K562 (cell line): ENCODE data around the gene TMEM164. TPM values are rescaled to one million over a fixed set of nuclear protein-coding genes. Genes with fewer than 3 reads are reported as not detected.
A peak's percentile ranks its signal among the peaks of the same experiment; 100 is the strongest.

Experiments
- ATAC-seq: fragments of 200-7000 bp; cut with Tn5 transposase; 3 replicates; pipeline ENCODE4 v1.9.1; 2020; ENCODE audit warnings: moderate library complexity
- BruUV-seq: library from RNA; stranded (reverse); fragments of 400-500 nt; replicated peaks from 2 replicates; lab custom pipeline; 2021; lab: Mats Ljungman, UMichigan
- CTCF ChIA-PET: fragments of 300-600 bp; formaldehyde crosslinking; extraction: SDS; loops from one replicate; lab custom pipeline; 2021; ENCODE audit warnings: low intra/inter-chr PET ratio; lab: Yijun Ruan, JAX
- POLR2A ChIA-PET: fragments of 300-600, 350-650 bp; sonication (Branson Sonifier 250); formaldehyde crosslinking; extraction: SDS; loops from one replicate; lab custom pipeline; 2021; ENCODE audit warnings: antibody characterized with exemption, inconsistent platforms; lab: Yijun Ruan, JAX
- DNase-seq, 4 experiments: peaks; one replicate each; pipeline versions ENCODE4 v3.0.0 to v3.0.0-alpha.2; 2011 to 2018; ENCODE audit warnings: low spot score in 3 of 4, mixed read lengths in 3 of 4; ENCODE audit errors: extremely low read depth in 1 of 4
- FAIRE-seq: peaks from 2 replicates; lab custom pipeline; 2011; peaks lifted over from hg19 to GRCh38; lab: Jason Lieb, UNC
- H2AFZ ChIP-seq: 2 replicates; pipeline ENCODE4 v1.6.0; 2011; ENCODE audit warnings: low read depth, low read length, control low read depth, inconsistent platforms
- H3K27ac ChIP-seq: fragments of 200-600 bp; 3 replicates; pipeline ENCODE4 v1.8.0; 2011; ENCODE audit warnings: low read depth, mild to moderate bottlenecking, control low read depth, inconsistent platforms, low read length, moderate library complexity, mixed read lengths; ENCODE audit errors: extremely low read depth
- H3K27me3 ChIP-seq, 2 experiments: fragments of 300-600 bp in 1 of 2; 2 replicates in 1 of 2; 3 replicates in 1 of 2; pipeline versions ENCODE4 v1.6.0 to v1.8.0; 2011; ENCODE audit warnings: inconsistent platforms in 2 of 2, low read length in 2 of 2, mild to moderate bottlenecking in 1 of 2, mixed read lengths in 1 of 2, moderate library complexity in 1 of 2; ENCODE audit not compliant: control insufficient read depth in 2 of 2, insufficient read depth in 2 of 2
- H3K36me3 ChIP-seq: fragments of 300-600 bp; 3 replicates; pipeline ENCODE4 v1.8.0; 2011; ENCODE audit warnings: mild to moderate bottlenecking, low read length, inconsistent platforms; ENCODE audit not compliant: control insufficient read depth, insufficient read depth
- H3K4me1 ChIP-seq, 2 experiments: fragments of 200-600 bp in 1 of 2; replicated peaks in 1 of 2; 2 replicates in 1 of 2; 3 replicates in 1 of 2; pipeline versions ENCODE4 v1.5.1 to v1.8.0; 2011; ENCODE audit warnings: inconsistent platforms in 2 of 2, low read length in 2 of 2, mild to moderate bottlenecking in 1 of 2, mixed read lengths in 1 of 2, moderate library complexity in 1 of 2; ENCODE audit not compliant: control insufficient read depth in 2 of 2, insufficient read depth in 2 of 2
- H3K4me2 ChIP-seq: 2 replicates; pipeline ENCODE4 v1.6.1; 2011; ENCODE audit warnings: low read length, control low read depth, inconsistent platforms, mixed read lengths; ENCODE audit not compliant: insufficient read depth
- H3K4me3 ChIP-seq: fragments of 200-600 bp; sonication (generic), shearing (Covaris generic); 2 replicates; pipeline ENCODE4 v1.5.1; 2016; ENCODE audit warnings: control low read depth, inconsistent platforms
- H3K79me2 ChIP-seq: fragments of 200-600 bp; 3 replicates; pipeline ENCODE4 v1.8.0; 2011; ENCODE audit warnings: low read length, inconsistent platforms; ENCODE audit not compliant: control insufficient read depth, insufficient read depth
- H3K9ac ChIP-seq, 2 experiments: 2 replicates each; pipeline versions ENCODE4 v1.6.0 to v1.6.1; 2011; ENCODE audit warnings: low read depth in 2 of 2, low read length in 2 of 2, control low read depth in 1 of 2, inconsistent platforms in 1 of 2, mild to moderate bottlenecking in 1 of 2, mixed read lengths in 1 of 2; ENCODE audit not compliant: insufficient read depth in 1 of 2
- H3K9me1 ChIP-seq: one replicate; pipeline ENCODE4 v1.6.0; 2011; ENCODE audit warnings: inconsistent platforms, mild to moderate bottlenecking, low read length, moderate library complexity; ENCODE audit not compliant: control insufficient read depth, insufficient read depth
- H3K9me3 ChIP-seq: replicated peaks from 2 replicates; pipeline ENCODE4 v1.5.1; 2011; ENCODE audit warnings: low read depth, low read length, inconsistent platforms; ENCODE audit not compliant: control insufficient read depth, insufficient read depth
- H4K20me1 ChIP-seq: replicated peaks from 2 replicates; pipeline ENCODE4 v1.6.1; 2011; ENCODE audit warnings: low read length, inconsistent platforms, mixed read lengths; ENCODE audit not compliant: control insufficient read depth, insufficient read depth
- CREB1 ChIP-seq, 2 experiments: sonication (generic) in 1 of 2; formaldehyde crosslinking in 1 of 2; IDR thresholded peaks; 2 replicates each; pipeline versions ENCODE4 v1.6.1 to v1.8.0; 2012 to 2022; ENCODE audit warnings: inconsistent platforms in 1 of 2, mild to moderate bottlenecking in 1 of 2, missing genetic modification reagents in 1 of 2, moderate library complexity in 1 of 2
- DACH1 ChIP-seq: fragments of 450-650 bp; IDR thresholded peaks from 2 replicates; pipeline ENCODE4 v1.6.1; 2018; ENCODE audit not compliant: partially characterized antibody
- IRF2 ChIP-seq: sonication (generic); formaldehyde crosslinking; IDR thresholded peaks from 2 replicates; pipeline ENCODE4 v1.8.1; 2022; ENCODE audit warnings: mild to moderate bottlenecking, missing genetic modification reagents
- LEF1 ChIP-seq: fragments of 450-650 bp; IDR thresholded peaks from 2 replicates; pipeline ENCODE4 v1.6.1; 2016; ENCODE audit warnings: mild to moderate bottlenecking
- NELFE ChIP-seq: IDR thresholded peaks from 2 replicates; pipeline ENCODE4 v1.6.1; 2011; ENCODE audit warnings: mild to moderate bottlenecking; ENCODE audit not compliant: insufficient read depth, insufficient read length
- OTX1 ChIP-seq: fragments of 450-650 bp; formaldehyde crosslinking; IDR thresholded peaks from 2 replicates; pipeline ENCODE4 v1.4.0; 2022; ENCODE audit warnings: mild to moderate bottlenecking
- RBM17 ChIP-seq: fragments of 200-400 bp; formaldehyde crosslinking; IDR thresholded peaks from 2 replicates; pipeline ENCODE4 v1.6.1; 2017; ENCODE audit warnings: low read depth, mild to moderate bottlenecking, low read length, borderline replicate concordance
- RBM25 ChIP-seq: fragments of 200-400 bp; formaldehyde crosslinking; IDR thresholded peaks from 2 replicates; pipeline ENCODE4 v1.6.1; 2018; ENCODE audit warnings: low read length, low read depth, moderate library complexity; ENCODE audit not compliant: severe bottlenecking
- ZNF175 ChIP-seq: fragments of 200-800 bp; sonication (Bioruptor generic); IDR thresholded peaks from 2 replicates; pipeline ENCODE4 v1.6.1; 2016; ENCODE audit warnings: low read depth, mild to moderate bottlenecking, missing genetic modification characterization, missing compliant biosample characterization
- ZNF507 ChIP-seq: conservative IDR thresholded peaks from 2 replicates; pipeline ENCODE4 v1.6.1; 2017; ENCODE audit warnings: missing genetic modification characterization, missing compliant biosample characterization
- ZNF592 ChIP-seq: fragments of 450-650 bp; IDR thresholded peaks from 2 replicates; pipeline ENCODE4 v1.6.1; 2017; ENCODE audit warnings: antibody characterized with exemption, mild to moderate bottlenecking
- WGBS: fragments of 100-300 bp; shearing (Covaris generic); methylation state at CpG from one replicate; pipeline ENCODE4 v1.1.6; 2016; ENCODE audit warnings: low coverage, mixed read lengths; ENCODE audit not compliant: insufficient coverage; ENCODE audit errors: missing lambda C conversion rate; 5-methylcytosine and 5-hydroxymethylcytosine counted together
- in situ Hi-C: fragments of 300-500 bp; cut with MboI; formaldehyde crosslinking; loops from 4 replicates; pipeline ENCODE4 v1.15.0; 2018; ENCODE audit warnings: inconsistent platforms, mixed read lengths
- intact Hi-C: fragments of 100-400 bp; cut with micrococcal nuclease; formaldehyde crosslinking; loops from 2 replicates; pipeline ENCODE4 v1.14.2; 2022
- polyA plus RNA-seq, 8 experiments: library from polyadenylated mRNA; depleted of rRNA in 4 of 8; stranded (reverse) in 5 of 8; unstranded in 3 of 8; fragments of >200 nt; fragmentation: Nextera tagmentation in 2 of 8; fragmentation: Illumina TruSeq in 1 of 8; extraction: Ambion mirVana in 2 of 8; extraction: Trizol in 1 of 8; gene quantifications; 2 replicates each; pipeline versions ENCODE4 v1.2.1 to v1.2.3, GENCODE V29; 2011 to 2014; ENCODE audit warnings: inconsistent platforms in 1 of 8, missing spikeins in 1 of 8
- total RNA-seq, 7 experiments: library from RNA; depleted of rRNA in 6 of 7; stranded (reverse); fragments of >200 nt in 6 of 7; fragmentation: Illumina TruSeq in 2 of 7; extraction: Trizol in 2 of 7; gene quantifications; 2 replicates each; pipeline versions ENCODE4 v1.2.1 to v1.2.3, GENCODE V29; 2011 to 2021; ENCODE audit warnings: low replicate concordance in 1 of 7

The TMEM164 gene
- total and polyA plus RNA-seq, 9 of the 15 experiments (the other 6 are each of a cell fraction or from before 2014, with no cell fraction given), result 2.4 to 57.3 (median 23.1) TPM

- ATAC-seq (no peak), FAIRE-seq (no peak), DNase-seq (no peak)
- no peak for TF ChIP-seq ZNF175
- TF ChIP-seq DACH1, result no peak
- no peak for TF ChIP-seq NELFE
- TF ChIP-seq RBM25, result no peak
- no peak for TF ChIP-seq ZNF507 (tag)
- no peak for TF ChIP-seq RBM17
- no peak for TF ChIP-seq CREB1 (IDR thresholded peaks at IDR 0.05)
- no peak for TF ChIP-seq CREB1 (CRISPR knock-in tag; IDR thresholded peaks at IDR 0.05)
- TF ChIP-seq ZNF592, result no peak
- no peak for TF ChIP-seq OTX1 (CRISPR knock-in tag)
- TF ChIP-seq LEF1, result no peak
- TF ChIP-seq IRF2 (CRISPR knock-in tag), result no peak
- H3K4me3 ChIP-seq, result no peak overlapping the region
- H4K20me1 ChIP-seq, result 0 out of 2 replicates have a peak, but pooled peaks cover 4% of the 10 kb centered on the region
- no peak overlapping the region for H3K4me2 ChIP-seq
- BruUV-seq, result TSS peak; percentile 25
- no peaks in the 10 kb centered on the region for H3K9me3 ChIP-seq
- in situ Hi-C loops, result no loop called here
- WGBS, result 83% methylated on average over 4 of the region's 4 CpGs
- H3K9ac ChIP-seq, result no peak overlapping the region
- intact Hi-C loops, result no loop called here
- H3K27ac ChIP-seq, result no peak overlapping the region
- no peaks in the 10 kb centered on the region for H3K27me3 ChIP-seq
- peaks cover 21% of the 10 kb centered on the region; the same call in 2 of the 3 replicates for H3K36me3 ChIP-seq
- H3K9me1 ChIP-seq, result no peaks in the 10 kb centered on the region
- H2AFZ ChIP-seq, result no peak overlapping the region
- H3K79me2 ChIP-seq, result peaks cover 45% of the 10 kb centered on the region
- ChIA-PET POLR2A (interaction anchor here (2.2 kb wide), 1 partner anchor 11 kb away, joined by 6 read pairs; no protein-coding TSS in a partner anchor), CTCF (no interaction called here)
- H3K4me1 ChIP-seq, result peaks cover 0 to 4% of the 10 kb centered on the region in 2 experiments; a peak in 2 of 5 replicates
These were observed 52.7 kb downstream of the TMEM164 start for GRCh38 chrX:110055616-110056015.
